Liver (tissue), 9 donors: Measurements from ENCODE around the gene WDCP. TPM values are rescaled to one million over a fixed set of nuclear protein-coding genes. Genes with fewer than 3 reads are reported as not detected.

ENCODE experiments used
- DNase-seq: peaks from one replicate; pipeline ENCODE4 v3.0.0-alpha.2; 2017; ENCODE audit warnings: low spot score
- H3K27ac ChIP-seq, 2 donors: one replicate each; pipeline ENCODE4 v1.7.0; 2013; ENCODE audit warnings: inconsistent platforms in 2 of 2, low read length in 2 of 2, control low read depth in 1 of 2, low read depth in 1 of 2, mild to moderate bottlenecking in 1 of 2
- H3K27me3 ChIP-seq, 4 donors: one replicate each; pipeline versions ENCODE4 v1.6.1 to v1.7.0; 2013; ENCODE audit warnings: low read length in 3 of 4, inconsistent platforms in 1 of 4, mild to moderate bottlenecking in 1 of 4, moderate library complexity in 1 of 4; ENCODE audit not compliant: control insufficient read depth in 4 of 4, insufficient read depth in 4 of 4
- H3K36me3 ChIP-seq, 4 donors: one replicate each; pipeline versions ENCODE4 v1.6.1 to v1.7.0; 2013; ENCODE audit warnings: low read length in 3 of 4, mild to moderate bottlenecking in 3 of 4, low read depth in 1 of 4, moderate library complexity in 1 of 4; ENCODE audit not compliant: control insufficient read depth in 4 of 4, insufficient read depth in 3 of 4
- H3K4me1 ChIP-seq, 4 donors: one replicate each; pipeline versions ENCODE4 v1.6.1 to v1.7.0; 2013; ENCODE audit warnings: low read length in 3 of 4, mild to moderate bottlenecking in 3 of 4, moderate library complexity in 1 of 4; ENCODE audit not compliant: control insufficient read depth in 4 of 4, insufficient read depth in 4 of 4
- H3K4me3 ChIP-seq, 3 donors: one replicate each; pipeline versions ENCODE4 v1.6.1 to v1.7.0; 2013; ENCODE audit warnings: low read length in 3 of 3, control low read depth in 1 of 3, low read depth in 1 of 3, mild to moderate bottlenecking in 1 of 3
- H3K9ac ChIP-seq, 2 donors: one replicate each; pipeline ENCODE4 v1.7.0; 2013; ENCODE audit warnings: low read length in 2 of 2, mild to moderate bottlenecking in 2 of 2, moderate library complexity in 2 of 2, control low read depth in 1 of 2, low read depth in 1 of 2
- H3K9me3 ChIP-seq, 4 donors: one replicate each; pipeline versions ENCODE4 v1.6.1 to v1.7.0; 2013; ENCODE audit warnings: low read length in 3 of 4; ENCODE audit not compliant: control insufficient read depth in 4 of 4
- EGR1 ChIP-seq, 2 donors: IDR thresholded peaks; 2 replicates each; pipeline ENCODE4 v1.6.1; 2016 to 2018; ENCODE audit warnings: antibody characterized with exemption in 2 of 2, low read depth in 2 of 2
- FOXA1 ChIP-seq: IDR thresholded peaks from 2 replicates; pipeline ENCODE4 v1.6.1; 2016; ENCODE audit warnings: antibody characterized with exemption
- FOXA2 ChIP-seq: IDR thresholded peaks from 2 replicates; pipeline ENCODE4 v1.6.1; 2016; ENCODE audit warnings: antibody characterized with exemption
- GABPA ChIP-seq, 2 donors: IDR thresholded peaks in 1 of 2; conservative IDR thresholded peaks in 1 of 2; 2 replicates each; pipeline ENCODE4 v1.6.1; 2016; ENCODE audit warnings: antibody characterized with exemption in 2 of 2, mild to moderate bottlenecking in 1 of 2, moderate library complexity in 1 of 2
- HNF4A ChIP-seq, 2 donors: conservative IDR thresholded peaks; 2 replicates each; pipeline ENCODE4 v1.6.1; 2016; ENCODE audit warnings: antibody characterized with exemption in 2 of 2, mild to moderate bottlenecking in 2 of 2
- HNF4G ChIP-seq: IDR thresholded peaks from 2 replicates; pipeline ENCODE4 v1.6.1; 2016; ENCODE audit warnings: antibody characterized with exemption
- JUND ChIP-seq, 2 donors: IDR thresholded peaks; 2 replicates each; pipeline ENCODE4 v1.6.1; 2016; ENCODE audit warnings: antibody characterized with exemption in 2 of 2
- NR2F2 ChIP-seq: IDR thresholded peaks from 2 replicates; pipeline ENCODE4 v1.6.1; 2016; ENCODE audit warnings: antibody characterized with exemption
- RAD21 ChIP-seq, 2 donors: IDR thresholded peaks; 2 replicates each; pipeline ENCODE4 v1.6.1; 2016; ENCODE audit warnings: antibody characterized with exemption in 2 of 2, mild to moderate bottlenecking in 2 of 2
- RXRA ChIP-seq, 2 donors: IDR thresholded peaks; 2 replicates each; pipeline ENCODE4 v1.6.1; 2017 to 2018; ENCODE audit warnings: antibody characterized with exemption in 2 of 2, mild to moderate bottlenecking in 1 of 2
- SP1 ChIP-seq: IDR thresholded peaks from 2 replicates; pipeline ENCODE4 v1.6.1; 2018; ENCODE audit warnings: antibody characterized with exemption, mild to moderate bottlenecking
- TAF1 ChIP-seq: conservative IDR thresholded peaks from 2 replicates; pipeline ENCODE4 v1.6.1; 2016; ENCODE audit warnings: antibody characterized with exemption, mild to moderate bottlenecking
- YY1 ChIP-seq: IDR thresholded peaks from 2 replicates; pipeline ENCODE4 v1.6.1; 2016; ENCODE audit warnings: antibody characterized with exemption, mild to moderate bottlenecking
- WGBS: extraction: QIAGEN DNeasy Blood & Tissue Kit; methylation state at CpG from one replicate; pipeline ENCODE4 v1.1.7; 2013; 5-methylcytosine and 5-hydroxymethylcytosine counted together
- polyA plus RNA-seq, 2 donors: library from polyadenylated mRNA; stranded (reverse) in 1 of 2; unstranded in 1 of 2; fragments of 200-250 nt in 1 of 2; fragments of >200 nt in 1 of 2; fragmentation: Nextera tagmentation in 1 of 2; extraction: Ambion mirVana in 1 of 2; gene quantifications; one replicate each; pipeline versions ENCODE4 v1.2.1 to v1.2.3, GENCODE V29; 2013 to 2015
- total RNA-seq, 2 donors: library from RNA; depleted of rRNA; stranded (reverse); fragments of >200 nt; gene quantifications; one replicate each; pipeline ENCODE4 v1.2.3, GENCODE V29; 2014
- TF ChIP-seq, protein P1 (sequence below): fragments of 150-350 bp; IDR thresholded peaks from 2 replicates; pipeline ENCODE4 v1.5.1; 2017; ENCODE audit warnings: improper control_type of control experiment, low read depth, low read length; ENCODE audit not compliant: missing input control
- TF ChIP-seq, protein P2 (sequence below): IDR thresholded peaks from 2 replicates; pipeline ENCODE4 v1.6.1; 2016; ENCODE audit warnings: antibody characterized with exemption
- TF ChIP-seq, protein P3 (sequence below): IDR thresholded peaks from 2 replicates; pipeline ENCODE4 v1.6.1; 2016; ENCODE audit warnings: antibody characterized with exemption
- TF ChIP-seq, protein P4 (sequence below): IDR thresholded peaks from 2 replicates; pipeline ENCODE4 v1.6.1; 2016; ENCODE audit warnings: antibody characterized with exemption
- donor health status: healthy.
- donor health status: healthy.
- donor health status: healthy.
- donor health status: healthy.
- donor health status: healthy.

Gene WDCP
- total and polyA plus RNA-seq, 4 donors = 2.0 to 6.0 (median 4.4) TPM

DNA sequence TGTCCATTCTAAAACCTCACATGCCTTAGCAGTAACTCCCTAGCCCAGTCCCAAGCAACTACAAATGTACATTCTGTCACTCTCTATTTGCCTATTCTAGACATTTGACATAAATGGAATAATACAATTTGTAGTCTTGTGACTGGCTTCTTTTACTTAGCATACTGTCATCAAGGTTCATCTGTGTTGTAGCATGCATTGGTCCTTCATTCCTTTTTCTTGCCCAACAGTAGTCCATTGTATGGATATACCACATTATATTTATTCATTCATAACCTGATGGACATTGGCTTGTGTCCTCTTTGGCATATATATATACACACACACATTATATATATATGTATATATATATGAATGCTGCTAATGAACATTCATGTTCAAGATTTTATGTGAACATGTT lies 39.5 kb downstream of the WDCP start:
- no peak for TF ChIP-seq HNF4G
- TF ChIP-seq FOXA1 = no peak
- no peak for TF ChIP-seq GABPA (IDR thresholded peaks at IDR 0.05 in 1 of 2, conservative IDR thresholded peaks at IDR 0.05 in 1 of 2)
- no peak overlapping the region for H3K9ac ChIP-seq
- peaks cover 0 to 2% (median 0%) of the 10 kb centered on the region in 4 donors for H3K36me3 ChIP-seq
- no peaks in the 10 kb centered on the region for H3K9me3 ChIP-seq
- H3K4me3 ChIP-seq = no peak overlapping the region
- no peaks in the 10 kb centered on the region for H3K27me3 ChIP-seq
- DNase-seq = no peak
- peaks cover 3 to 10% (median 6%) of the 10 kb centered on the region in 4 donors for H3K4me1 ChIP-seq
- no peak overlapping the region for H3K27ac ChIP-seq

DNA sequence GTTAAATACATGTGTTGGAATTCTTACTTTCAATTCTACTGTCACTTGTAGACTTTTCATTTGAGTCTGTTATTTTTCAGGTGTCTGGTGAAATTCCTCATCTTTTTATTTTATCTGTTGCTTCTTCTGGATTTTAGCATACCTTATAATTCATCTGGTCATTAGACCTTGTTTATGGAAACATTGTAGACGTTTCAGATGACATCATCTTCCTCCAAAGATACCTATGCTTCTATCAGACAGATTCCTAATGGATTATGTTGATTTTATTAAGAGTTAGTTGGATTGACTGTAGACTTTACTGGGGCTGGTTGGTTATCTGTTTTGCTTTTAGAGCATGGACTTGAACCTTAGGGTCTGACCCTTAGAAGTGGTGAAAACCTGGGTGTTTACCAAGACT lies 52.6 kb downstream of the WDCP start:
- Histone ChIP-seq H3K4me1 (no peaks in the 10 kb centered on the region), H3K27me3 (no peaks in the 10 kb centered on the region), H3K9me3 (no peaks in the 10 kb centered on the region), H3K9ac (no peak overlapping the region), H3K27ac (no peak overlapping the region), H3K36me3 (peaks cover 0 to under 1% (median 0%) of the 10 kb centered on the region in 4 donors), H3K4me3 (no peak overlapping the region)
- no peak for TF ChIP-seq EGR1 (IDR thresholded peaks at IDR 0.05; ENCODE audit: low read depth in 2 of 2)
- no peak for TF ChIP-seq RXRA (IDR thresholded peaks at IDR 0.05)
- no peak for TF ChIP-seq NR2F2
- TF ChIP-seq, protein P1, sequence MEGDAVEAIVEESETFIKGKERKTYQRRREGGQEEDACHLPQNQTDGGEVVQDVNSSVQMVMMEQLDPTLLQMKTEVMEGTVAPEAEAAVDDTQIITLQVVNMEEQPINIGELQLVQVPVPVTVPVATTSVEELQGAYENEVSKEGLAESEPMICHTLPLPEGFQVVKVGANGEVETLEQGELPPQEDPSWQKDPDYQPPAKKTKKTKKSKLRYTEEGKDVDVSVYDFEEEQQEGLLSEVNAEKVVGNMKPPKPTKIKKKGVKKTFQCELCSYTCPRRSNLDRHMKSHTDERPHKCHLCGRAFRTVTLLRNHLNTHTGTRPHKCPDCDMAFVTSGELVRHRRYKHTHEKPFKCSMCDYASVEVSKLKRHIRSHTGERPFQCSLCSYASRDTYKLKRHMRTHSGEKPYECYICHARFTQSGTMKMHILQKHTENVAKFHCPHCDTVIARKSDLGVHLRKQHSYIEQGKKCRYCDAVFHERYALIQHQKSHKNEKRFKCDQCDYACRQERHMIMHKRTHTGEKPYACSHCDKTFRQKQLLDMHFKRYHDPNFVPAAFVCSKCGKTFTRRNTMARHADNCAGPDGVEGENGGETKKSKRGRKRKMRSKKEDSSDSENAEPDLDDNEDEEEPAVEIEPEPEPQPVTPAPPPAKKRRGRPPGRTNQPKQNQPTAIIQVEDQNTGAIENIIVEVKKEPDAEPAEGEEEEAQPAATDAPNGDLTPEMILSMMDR = no peak
- no peak for TF ChIP-seq SP1
- no peak for TF ChIP-seq FOXA2
- no peak for TF ChIP-seq RAD21 (IDR thresholded peaks at IDR 0.05)
- TF ChIP-seq, protein P2, sequence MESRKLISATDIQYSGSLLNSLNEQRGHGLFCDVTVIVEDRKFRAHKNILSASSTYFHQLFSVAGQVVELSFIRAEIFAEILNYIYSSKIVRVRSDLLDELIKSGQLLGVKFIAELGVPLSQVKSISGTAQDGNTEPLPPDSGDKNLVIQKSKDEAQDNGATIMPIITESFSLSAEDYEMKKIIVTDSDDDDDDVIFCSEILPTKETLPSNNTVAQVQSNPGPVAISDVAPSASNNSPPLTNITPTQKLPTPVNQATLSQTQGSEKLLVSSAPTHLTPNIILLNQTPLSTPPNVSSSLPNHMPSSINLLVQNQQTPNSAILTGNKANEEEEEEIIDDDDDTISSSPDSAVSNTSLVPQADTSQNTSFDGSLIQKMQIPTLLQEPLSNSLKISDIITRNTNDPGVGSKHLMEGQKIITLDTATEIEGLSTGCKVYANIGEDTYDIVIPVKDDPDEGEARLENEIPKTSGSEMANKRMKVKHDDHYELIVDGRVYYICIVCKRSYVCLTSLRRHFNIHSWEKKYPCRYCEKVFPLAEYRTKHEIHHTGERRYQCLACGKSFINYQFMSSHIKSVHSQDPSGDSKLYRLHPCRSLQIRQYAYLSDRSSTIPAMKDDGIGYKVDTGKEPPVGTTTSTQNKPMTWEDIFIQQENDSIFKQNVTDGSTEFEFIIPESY = no peak
- no peak for TF ChIP-seq YY1
- no peak for TF ChIP-seq HNF4G
- no peak for TF ChIP-seq TAF1
- TF ChIP-seq JUND (IDR thresholded peaks at IDR 0.05) = no peak
- TF ChIP-seq, protein P3, sequence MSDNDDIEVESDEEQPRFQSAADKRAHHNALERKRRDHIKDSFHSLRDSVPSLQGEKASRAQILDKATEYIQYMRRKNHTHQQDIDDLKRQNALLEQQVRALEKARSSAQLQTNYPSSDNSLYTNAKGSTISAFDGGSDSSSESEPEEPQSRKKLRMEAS = no peak
- TF ChIP-seq, protein P4, sequence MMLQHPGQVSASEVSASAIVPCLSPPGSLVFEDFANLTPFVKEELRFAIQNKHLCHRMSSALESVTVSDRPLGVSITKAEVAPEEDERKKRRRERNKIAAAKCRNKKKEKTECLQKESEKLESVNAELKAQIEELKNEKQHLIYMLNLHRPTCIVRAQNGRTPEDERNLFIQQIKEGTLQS = no peak
- TF ChIP-seq HNF4A (conservative IDR thresholded peaks at IDR 0.05) = no peak
- TF ChIP-seq FOXA1 = no peak
- WGBS = 76% methylated on average over 1 of the region's 1 CpG
- DNase-seq = no peak
